Prostate gland (tissue), 2 donors: ENCODE measurements around the gene ROR1.

ENCODE experiments used
- POLR2A ChIP-seq: fragments of 450-650 bp; IDR thresholded peaks from one replicate; pipeline ENCODE4 v1.6.1; 2016; ENCODE audit warnings: antibody characterized with exemption, mild to moderate bottlenecking
- TF ChIP-seq, protein P1 (sequence below), 4 experiments: fragments of 200-600 bp in 2 of 4; fragments of 450-650 bp in 2 of 4; sonication (generic) in 2 of 4; IDR thresholded peaks; 1 replicate in 3 of 4; 2 replicates in 1 of 4; pipeline ENCODE4 v1.5.1; 2016 to 2019; ENCODE audit warnings: antibody characterized with exemption in 4 of 4, mild to moderate bottlenecking in 2 of 4, moderate library complexity in 2 of 4

DNA sequence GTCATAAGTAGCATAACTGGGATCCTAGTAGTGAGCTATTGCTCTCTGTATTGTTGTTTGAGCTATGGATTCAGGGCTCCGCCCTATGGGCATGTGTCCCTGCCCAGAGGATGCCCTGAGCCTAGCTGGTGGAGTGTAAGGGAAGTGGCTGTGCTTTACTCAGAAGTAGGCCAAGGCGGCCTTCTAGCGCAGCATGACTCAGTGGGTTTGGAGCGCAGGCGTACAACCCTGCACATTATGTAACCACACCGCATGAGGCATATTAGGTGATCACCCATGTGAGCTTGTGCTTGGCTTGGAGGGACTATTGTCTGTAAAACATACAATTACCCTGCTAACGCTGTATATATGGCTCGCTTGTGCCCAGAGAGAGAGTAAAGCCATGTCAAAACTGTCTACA is 418.5 kb downstream of the ROR1 start:
- TF ChIP-seq, protein P1, sequence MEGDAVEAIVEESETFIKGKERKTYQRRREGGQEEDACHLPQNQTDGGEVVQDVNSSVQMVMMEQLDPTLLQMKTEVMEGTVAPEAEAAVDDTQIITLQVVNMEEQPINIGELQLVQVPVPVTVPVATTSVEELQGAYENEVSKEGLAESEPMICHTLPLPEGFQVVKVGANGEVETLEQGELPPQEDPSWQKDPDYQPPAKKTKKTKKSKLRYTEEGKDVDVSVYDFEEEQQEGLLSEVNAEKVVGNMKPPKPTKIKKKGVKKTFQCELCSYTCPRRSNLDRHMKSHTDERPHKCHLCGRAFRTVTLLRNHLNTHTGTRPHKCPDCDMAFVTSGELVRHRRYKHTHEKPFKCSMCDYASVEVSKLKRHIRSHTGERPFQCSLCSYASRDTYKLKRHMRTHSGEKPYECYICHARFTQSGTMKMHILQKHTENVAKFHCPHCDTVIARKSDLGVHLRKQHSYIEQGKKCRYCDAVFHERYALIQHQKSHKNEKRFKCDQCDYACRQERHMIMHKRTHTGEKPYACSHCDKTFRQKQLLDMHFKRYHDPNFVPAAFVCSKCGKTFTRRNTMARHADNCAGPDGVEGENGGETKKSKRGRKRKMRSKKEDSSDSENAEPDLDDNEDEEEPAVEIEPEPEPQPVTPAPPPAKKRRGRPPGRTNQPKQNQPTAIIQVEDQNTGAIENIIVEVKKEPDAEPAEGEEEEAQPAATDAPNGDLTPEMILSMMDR (IDR thresholded peaks at IDR 0.05), result no peak
- no peak for TF ChIP-seq POLR2A
